ENCODE results near the gene SORL1. TPM values are rescaled to one million over a fixed set of nuclear protein-coding genes. Genes with fewer than 3 reads are reported as not detected.
"Not testable (repeated sequence)": the region's sequence is repeated elsewhere in the genome, so short reads cannot be mapped to it uniquely, and the experiment has no call there.

SORL1 gene
- 10 to 100 TPM in 2 of 4 donors, 1 to 10 TPM in 2; 7.1 to 12.6 (median 10.6) TPM for total RNA-seq

GRCh38 chr11:121451986-121452608 is at the start of gene SORL1:
TSS of gene SORL1 (plus strand) at chr11:121452314. CDS start at chr11:121452332, 18 bp downstream.
- Histone ChIP-seq H3K9me3 (no peaks in the 10 kb centered on the region), H3K4me1 (peaks cover 0 to 19% (median 0%) of the 10 kb centered on the region in 3 donors), H3K4me3 (peak within 1 kb of the TSS; percentile 75 to 81), H3K36me3 (no peaks in the 10 kb centered on the region), H3K27ac (peak within 1 kb of the TSS in 3 of 4 donors; percentile 64 to 76 (median 64)), H3K27me3 (no peaks in the 10 kb centered on the region)
- TF ChIP-seq POLR2AphosphoS5 (IDR thresholded peaks at IDR 0.05) (no peak), CTCF (IDR thresholded peaks at IDR 0.05) (peak; percentile 42 to 81 (median 74)), EP300 (IDR thresholded peaks at IDR 0.05) (no peak), POLR2A (IDR thresholded peaks at IDR 0.05) (no peak)
- no CpG with 5 or more reads among the region's 89 CpGs for WGBS, 2 donors (ENCODE audit: low coverage in 1 of 2)
- ATAC-seq, result peak; percentile 91

GRCh38 chr11:121405646-121406045 is 46.5 kb upstream of the SORL1 start:
- Histone ChIP-seq H3K36me3 (no peaks in the 10 kb centered on the region), H3K27ac (no peak overlapping the region), H3K27me3 (no peaks in the 10 kb centered on the region), H3K9me3 (no peaks in the 10 kb centered on the region), H3K4me1 (no peaks in the 10 kb centered on the region), H3K4me3 (no peak overlapping the region)
- WGBS, 2 donors (ENCODE audit: low coverage in 1 of 2), result 92 to 100% methylated on average over 1 of the region's 1 CpG
- no peak for ATAC-seq
- no peak for TF ChIP-seq POLR2AphosphoS5 (IDR thresholded peaks at IDR 0.05)
- no peak for TF ChIP-seq EP300 (IDR thresholded peaks at IDR 0.05)
- TF ChIP-seq POLR2A (IDR thresholded peaks at IDR 0.05), result no peak
- no peak for TF ChIP-seq CTCF (IDR thresholded peaks at IDR 0.05)

GRCh38 chr11:121406291-121406690 is 45.8 kb upstream of the SORL1 start:
- TF ChIP-seq POLR2AphosphoS5 (IDR thresholded peaks at IDR 0.05) (no peak), EP300 (IDR thresholded peaks at IDR 0.05) (no peak), POLR2A (IDR thresholded peaks at IDR 0.05) (no peak), CTCF (IDR thresholded peaks at IDR 0.05) (no peak)
- Histone ChIP-seq H3K27ac (no peak overlapping the region), H3K36me3 (no peaks in the 10 kb centered on the region), H3K4me1 (no peaks in the 10 kb centered on the region), H3K4me3 (no peak overlapping the region), H3K27me3 (no peaks in the 10 kb centered on the region), H3K9me3 (no peaks in the 10 kb centered on the region)
- ATAC-seq, result no peak
- 86 to 88% methylated on average over 2 of the region's 2 CpGs for WGBS, 2 donors (ENCODE audit: low coverage in 1 of 2)

GRCh38 chr11:121408830-121409229 is 43.3 kb upstream of the SORL1 start:
- Histone ChIP-seq H3K9me3 (no peaks in the 10 kb centered on the region), H3K36me3 (no peaks in the 10 kb centered on the region), H3K27ac (no peak overlapping the region), H3K4me3 (no peak overlapping the region), H3K4me1 (no peaks in the 10 kb centered on the region), H3K27me3 (no peaks in the 10 kb centered on the region)
- TF ChIP-seq EP300 (IDR thresholded peaks at IDR 0.05) (no peak), CTCF (IDR thresholded peaks at IDR 0.05) (no peak), POLR2AphosphoS5 (IDR thresholded peaks at IDR 0.05) (no peak), POLR2A (IDR thresholded peaks at IDR 0.05) (no peak)
- 86 to 90% methylated on average over 1 to 2 of the region's 2 CpGs for WGBS, 2 donors (ENCODE audit: low coverage in 1 of 2)
- ATAC-seq, result no peak

GRCh38 chr11:121410041-121410440 is 42.1 kb upstream of the SORL1 start:
- ATAC-seq, H3K27ac ChIP-seq, H3K4me1 ChIP-seq, H3K9me3 ChIP-seq, H3K36me3 ChIP-seq, H3K27me3 ChIP-seq, H3K4me3 ChIP-seq: not testable (repeated sequence)
- WGBS, 2 donors (ENCODE audit: low coverage in 1 of 2), result 97% methylated on average over 2 of the region's 2 CpGs

- not testable (repeated sequence) for H3K27me3 ChIP-seq, H3K4me3 ChIP-seq, H3K36me3 ChIP-seq, ATAC-seq, H3K9me3 ChIP-seq, H3K27ac ChIP-seq
- H3K4me1 ChIP-seq, result peaks cover 0 to 13% (median 8%) of the 10 kb centered on the region in 3 donors
Measured at GRCh38 chr11:121411330-121411729, 40.8 kb upstream of the SORL1 start.

Measured in gastroesophageal sphincter (tissue), 4 donors.